Activated CD4-positive, alpha-beta T cell treated with anti-CD3 and anti-CD28 coated beads, Interleukin-2, amount 10 ng/mL, durations not matched to agents 24 days and 14 days (primary cell): ENCODE data around the gene METAP2. TPM values are rescaled to one million over a fixed set of nuclear protein-coding genes. Genes with fewer than 3 reads are reported as not detected.
"Not testable (repeated sequence)": the region's sequence is repeated elsewhere in the genome, so short reads cannot be mapped to it uniquely, and the experiment has no call there.

Experiments used
- DNase-seq: peaks from one replicate; pipeline ENCODE4 v3.0.0; 2022
- H3K27ac Mint-ChIP-seq: one replicate; pipeline ENCODE4 v1.8.0; 2022; ENCODE audit warnings: mild to moderate bottlenecking, mixed read lengths
- H3K27me3 Mint-ChIP-seq: one replicate; pipeline ENCODE4 v1.8.0; 2022; ENCODE audit warnings: mixed read lengths
- H3K36me3 Mint-ChIP-seq: one replicate; pipeline ENCODE4 v1.8.0; 2022; ENCODE audit warnings: low read depth, mild to moderate bottlenecking, mixed read lengths
- H3K4me1 Mint-ChIP-seq: one replicate; pipeline ENCODE4 v1.8.0; 2021; ENCODE audit warnings: mixed read lengths
- H3K4me3 Mint-ChIP-seq: one replicate; pipeline ENCODE4 v1.8.0; 2022; ENCODE audit warnings: mild to moderate bottlenecking, moderate library complexity, mixed read lengths
- H3K9me3 Mint-ChIP-seq: one replicate; pipeline ENCODE4 v1.8.0; 2021; ENCODE audit warnings: mixed read lengths
- intact Hi-C: fragments of 100-400 bp; cut with micrococcal nuclease; formaldehyde crosslinking; loops from one replicate; pipeline ENCODE4 v1.15.1; 2023
- total RNA-seq: library from RNA; stranded (reverse); gene quantifications from 2 replicates; pipeline ENCODE4 v1.2.3, GENCODE V29; 2022

Gene METAP2
- total RNA-seq = 125 and 133 TPM in 2 replicates

GRCh38 chr12:95473884-95474659 lies at the start of gene METAP2:
TSS of gene METAP2 (plus strand) at chr12:95474152. CDS start at chr12:95474180, 28 bp downstream.
- H3K27me3 Mint-ChIP-seq = no peaks in the 10 kb centered on the region
- intact Hi-C loops = loop anchor here (1.0 to 10.0 kb wide), 7 partner anchors 75 to 1431 kb away; partner anchors contain the start of genes FGD6, NEDD1, NR2C1 and SNRPF
- peaks cover 32% of the 10 kb centered on the region for H3K4me1 Mint-ChIP-seq
- H3K9me3 Mint-ChIP-seq = no peaks in the 10 kb centered on the region
- H3K36me3 Mint-ChIP-seq = peaks cover 36% of the 10 kb centered on the region
- DNase-seq = peak; percentile 97
- H3K27ac Mint-ChIP-seq = peak within 1 kb of the TSS; percentile 100
- peak within 1 kb of the TSS; percentile 94 for H3K4me3 Mint-ChIP-seq

- Mint-ChIP-seq H3K9me3 (peaks cover 6% of the 10 kb centered on the region), H3K27ac (no peak overlapping the region), H3K4me3 (no peak overlapping the region), H3K27me3 (no peaks in the 10 kb centered on the region), H3K36me3 (no peaks in the 10 kb centered on the region), H3K4me1 (peaks cover 5% of the 10 kb centered on the region)
- DNase-seq = no peak
- intact Hi-C loops = no loop called here
Observed at GRCh38 chr12:95424271-95424994, 49.5 kb upstream of the METAP2 start.

- intact Hi-C loops = no loop called here
- Mint-ChIP-seq H3K4me1 (peaks cover 5% of the 10 kb centered on the region), H3K36me3 (no peaks in the 10 kb centered on the region), H3K27ac (no peak overlapping the region), H3K27me3 (no peaks in the 10 kb centered on the region), H3K4me3 (peak overlapping the region; percentile 7), H3K9me3 (peaks cover 6% of the 10 kb centered on the region)
- no peak for DNase-seq
Observed at GRCh38 chr12:95429172-95429510, 44.8 kb upstream of the METAP2 start.

GRCh38 chr12:95431120-95431519 lies 42.8 kb upstream of the METAP2 start:
- Mint-ChIP-seq H3K27me3 (no peaks in the 10 kb centered on the region), H3K36me3 (no peaks in the 10 kb centered on the region), H3K4me3 (no peak overlapping the region), H3K4me1 (peaks cover 5% of the 10 kb centered on the region), H3K9me3 (peaks cover under 1% of the 10 kb centered on the region), H3K27ac (no peak overlapping the region)
- DNase-seq = no peak
- intact Hi-C loops = no loop called here

GRCh38 chr12:95435355-95435754 lies 38.6 kb upstream of the METAP2 start:
- no peak overlapping the region for H3K27ac Mint-ChIP-seq
- no peak for DNase-seq
- intact Hi-C loops = no loop called here
- no peaks in the 10 kb centered on the region for H3K9me3 Mint-ChIP-seq
- no peaks in the 10 kb centered on the region for H3K36me3 Mint-ChIP-seq
- no peak overlapping the region for H3K4me3 Mint-ChIP-seq
- no peaks in the 10 kb centered on the region for H3K4me1 Mint-ChIP-seq
- peaks cover 2% of the 10 kb centered on the region for H3K27me3 Mint-ChIP-seq

- no peaks in the 10 kb centered on the region for H3K4me1 Mint-ChIP-seq
- H3K36me3 Mint-ChIP-seq = no peaks in the 10 kb centered on the region
- intact Hi-C loops = no loop called here
- H3K4me3 Mint-ChIP-seq = no peak overlapping the region
- H3K9me3 Mint-ChIP-seq = no peaks in the 10 kb centered on the region
- no peak for DNase-seq
- H3K27ac Mint-ChIP-seq = no peak overlapping the region
- peaks cover 2% of the 10 kb centered on the region for H3K27me3 Mint-ChIP-seq
Observed at GRCh38 chr12:95437565-95437964, 36.4 kb upstream of the METAP2 start.

- H3K27ac Mint-ChIP-seq = no peak overlapping the region
- H3K27me3 Mint-ChIP-seq = peaks cover 4% of the 10 kb centered on the region
- H3K36me3 Mint-ChIP-seq = no peaks in the 10 kb centered on the region
- intact Hi-C loops = no loop called here
- H3K4me3 Mint-ChIP-seq = no peak overlapping the region
- H3K9me3 Mint-ChIP-seq = no peaks in the 10 kb centered on the region
- H3K4me1 Mint-ChIP-seq = no peaks in the 10 kb centered on the region
- no peak for DNase-seq
Observed at GRCh38 chr12:95439461-95440230, 34.3 kb upstream of the METAP2 start.

- intact Hi-C loops = no loop called here
- H3K9me3 Mint-ChIP-seq = no peaks in the 10 kb centered on the region
- H3K27me3 Mint-ChIP-seq = peaks cover 6% of the 10 kb centered on the region
- H3K4me3 Mint-ChIP-seq = no peak overlapping the region
- DNase-seq = no peak
- H3K27ac Mint-ChIP-seq = no peak overlapping the region
- H3K4me1 Mint-ChIP-seq = no peaks in the 10 kb centered on the region
- no peaks in the 10 kb centered on the region for H3K36me3 Mint-ChIP-seq
Observed at GRCh38 chr12:95440401-95440800, 33.6 kb upstream of the METAP2 start.

- peaks cover 3% of the 10 kb centered on the region for H3K9me3 Mint-ChIP-seq
- H3K4me1 Mint-ChIP-seq = no peaks in the 10 kb centered on the region
- no peak overlapping the region for H3K27ac Mint-ChIP-seq
- H3K4me3 Mint-ChIP-seq = no peak overlapping the region
- intact Hi-C loops = no loop called here
- no peaks in the 10 kb centered on the region for H3K36me3 Mint-ChIP-seq
- DNase-seq = no peak
- peaks cover 22% of the 10 kb centered on the region for H3K27me3 Mint-ChIP-seq
Observed at GRCh38 chr12:95443459-95443858, 30.5 kb upstream of the METAP2 start.

- intact Hi-C loops, H3K9me3 Mint-ChIP-seq: not testable (repeated sequence)
- H3K27me3 Mint-ChIP-seq = peaks cover 20% of the 10 kb centered on the region
Observed at GRCh38 chr12:95445099-95445498, 28.9 kb upstream of the METAP2 start.

GRCh38 chr12:95445884-95446505 lies 28.0 kb upstream of the METAP2 start:
- H3K27ac Mint-ChIP-seq = no peak overlapping the region
- DNase-seq = no peak
- no peaks in the 10 kb centered on the region for H3K4me1 Mint-ChIP-seq

More at GRCh38 chr12:95445099-95445498, 28.9 kb upstream of the METAP2 start:
- not testable (repeated sequence) for H3K4me1 Mint-ChIP-seq, H3K27ac Mint-ChIP-seq, DNase-seq, H3K4me3 Mint-ChIP-seq, H3K36me3 Mint-ChIP-seq

GRCh38 chr12:95446506-95446900 lies 27.4 kb upstream of the METAP2 start:
- H3K36me3 Mint-ChIP-seq = no peaks in the 10 kb centered on the region
- H3K27ac Mint-ChIP-seq = no peak overlapping the region
- H3K9me3 Mint-ChIP-seq = peaks cover 3% of the 10 kb centered on the region
- DNase-seq = no peak
- intact Hi-C loops = no loop called here
- H3K27me3 Mint-ChIP-seq = peaks cover 20% of the 10 kb centered on the region
- no peaks in the 10 kb centered on the region for H3K4me1 Mint-ChIP-seq
- H3K4me3 Mint-ChIP-seq = no peak overlapping the region

More at GRCh38 chr12:95445884-95446505, 28.0 kb upstream of the METAP2 start:
- no peaks in the 10 kb centered on the region for H3K36me3 Mint-ChIP-seq
- peaks cover 20% of the 10 kb centered on the region for H3K27me3 Mint-ChIP-seq
- H3K9me3 Mint-ChIP-seq = peaks cover 3% of the 10 kb centered on the region
- intact Hi-C loops = no loop called here
- no peak overlapping the region for H3K4me3 Mint-ChIP-seq

- H3K36me3 Mint-ChIP-seq, H3K9me3 Mint-ChIP-seq, DNase-seq, H3K27ac Mint-ChIP-seq, H3K4me1 Mint-ChIP-seq, H3K4me3 Mint-ChIP-seq, intact Hi-C loops: not testable (repeated sequence)
- H3K27me3 Mint-ChIP-seq = peaks cover 18% of the 10 kb centered on the region
Observed at GRCh38 chr12:95449656-95450055, 24.3 kb upstream of the METAP2 start.
